Neural cell (in vitro differentiated cells): ENCODE measurements around the gene RNF25.

Experiments
- RAD21 ChIP-seq: fragments of 450-650 bp; conservative IDR thresholded peaks from 2 replicates; pipeline ENCODE4 v1.6.1; 2014; ENCODE audit warnings: antibody characterized with exemption, mild to moderate bottlenecking, moderate library complexity
- TF ChIP-seq, protein P1 (sequence below): fragments of 450-650 bp; IDR thresholded peaks from 2 replicates; pipeline ENCODE4 v1.5.1; 2014; ENCODE audit warnings: antibody characterized with exemption, mild to moderate bottlenecking, moderate library complexity; ENCODE audit not compliant: poor library complexity, severe bottlenecking

- TF ChIP-seq, protein P1, sequence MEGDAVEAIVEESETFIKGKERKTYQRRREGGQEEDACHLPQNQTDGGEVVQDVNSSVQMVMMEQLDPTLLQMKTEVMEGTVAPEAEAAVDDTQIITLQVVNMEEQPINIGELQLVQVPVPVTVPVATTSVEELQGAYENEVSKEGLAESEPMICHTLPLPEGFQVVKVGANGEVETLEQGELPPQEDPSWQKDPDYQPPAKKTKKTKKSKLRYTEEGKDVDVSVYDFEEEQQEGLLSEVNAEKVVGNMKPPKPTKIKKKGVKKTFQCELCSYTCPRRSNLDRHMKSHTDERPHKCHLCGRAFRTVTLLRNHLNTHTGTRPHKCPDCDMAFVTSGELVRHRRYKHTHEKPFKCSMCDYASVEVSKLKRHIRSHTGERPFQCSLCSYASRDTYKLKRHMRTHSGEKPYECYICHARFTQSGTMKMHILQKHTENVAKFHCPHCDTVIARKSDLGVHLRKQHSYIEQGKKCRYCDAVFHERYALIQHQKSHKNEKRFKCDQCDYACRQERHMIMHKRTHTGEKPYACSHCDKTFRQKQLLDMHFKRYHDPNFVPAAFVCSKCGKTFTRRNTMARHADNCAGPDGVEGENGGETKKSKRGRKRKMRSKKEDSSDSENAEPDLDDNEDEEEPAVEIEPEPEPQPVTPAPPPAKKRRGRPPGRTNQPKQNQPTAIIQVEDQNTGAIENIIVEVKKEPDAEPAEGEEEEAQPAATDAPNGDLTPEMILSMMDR, result no peak
- TF ChIP-seq RAD21, result no peak
Measured at GRCh38 chr2:218621007-218621406, 50.8 kb downstream of the RNF25 start.
